GM23338 (cell line): Measurements from ENCODE around the gene KRTAP10-12. TPM values are rescaled to one million over a fixed set of nuclear protein-coding genes. Genes with fewer than 3 reads are reported as not detected.

Experiments used
- ATAC-seq: fragments of 200-7000 bp; cut with Tn5 transposase; 3 replicates; pipeline ENCODE4 v1.9.1; 2020
- DNase-seq: peaks from one replicate; pipeline ENCODE4 v3.0.0-alpha.2; 2015; ENCODE audit warnings: low spot score
- H2AFZ ChIP-seq: fragments of 200-600 bp; sonication (generic); 2 replicates; pipeline ENCODE4 v1.8.0; 2016; ENCODE audit warnings: antibody characterized with exemption, mild to moderate bottlenecking, moderate library complexity
- H3F3A ChIP-seq: fragments of 200-600 bp; sonication (generic); replicated peaks from 2 replicates; pipeline ENCODE4 v1.8.0; 2017; ENCODE audit warnings: antibody characterized with exemption, mixed run types, low read depth
- H3K27ac ChIP-seq: fragments of 200-600 bp; sonication (generic); 2 replicates; pipeline ENCODE4 v1.6.1; 2016; ENCODE audit warnings: low read depth
- H3K27me3 ChIP-seq: fragments of 200-600 bp; sonication (generic); 2 replicates; pipeline ENCODE4 v1.8.0; 2016; ENCODE audit warnings: mild to moderate bottlenecking, mixed run types, moderate library complexity; ENCODE audit not compliant: insufficient read depth
- H3K36me3 ChIP-seq: fragments of 200-600 bp; sonication (generic); 2 replicates; pipeline ENCODE4 v1.8.0; 2016; ENCODE audit warnings: mild to moderate bottlenecking; ENCODE audit not compliant: insufficient read depth
- H3K4me1 ChIP-seq: fragments of 200-600 bp; sonication (generic); 2 replicates; pipeline ENCODE4 v1.8.0; 2016; ENCODE audit warnings: mild to moderate bottlenecking, moderate library complexity; ENCODE audit not compliant: insufficient read depth
- H3K4me2 ChIP-seq: fragments of 200-600 bp; sonication (generic); 2 replicates; pipeline ENCODE4 v1.7.1; 2017; ENCODE audit warnings: mixed run types
- H3K4me3 ChIP-seq: fragments of 200-600 bp; sonication (generic); 2 replicates; pipeline ENCODE4 v1.6.1; 2016; ENCODE audit warnings: mixed run types
- H3K79me2 ChIP-seq: fragments of 200-600 bp; sonication (generic); replicated peaks from 2 replicates; pipeline ENCODE4 v1.8.0; 2017; ENCODE audit warnings: mild to moderate bottlenecking; ENCODE audit not compliant: insufficient read depth
- H3K9me2 ChIP-seq: fragments of 200-600 bp; sonication (generic); 2 replicates; pipeline ENCODE4 v1.8.0; 2017; ENCODE audit not compliant: insufficient read depth
- H4K20me1 ChIP-seq: fragments of 200-600 bp; sonication (generic); replicated peaks from 2 replicates; pipeline ENCODE4 v1.8.0; 2017; ENCODE audit warnings: mild to moderate bottlenecking; ENCODE audit not compliant: insufficient read depth
- H3K27ac Mint-ChIP-seq: 2 replicates; pipeline ENCODE4 v1.8.0; 2020; ENCODE audit warnings: inconsistent platforms, mild to moderate bottlenecking, moderate library complexity, mixed read lengths
- H3K27me3 Mint-ChIP-seq: 3 replicates; pipeline ENCODE4 v1.8.0; 2022; ENCODE audit warnings: low read depth, mild to moderate bottlenecking, moderate library complexity, mixed read lengths, inconsistent platforms; ENCODE audit not compliant: insufficient read depth, poor library complexity
- H3K36me3 Mint-ChIP-seq: 3 replicates; pipeline ENCODE4 v1.8.0; 2021; ENCODE audit warnings: low read depth, mild to moderate bottlenecking, inconsistent platforms, moderate library complexity, mixed read lengths
- H3K4me1 Mint-ChIP-seq: 3 replicates; pipeline ENCODE4 v1.8.0; 2020; ENCODE audit warnings: mild to moderate bottlenecking, inconsistent platforms, mixed read lengths
- H3K4me3 Mint-ChIP-seq: 3 replicates; pipeline ENCODE4 v1.8.0; 2021; ENCODE audit warnings: moderate library complexity, mild to moderate bottlenecking, inconsistent platforms, mixed read lengths
- H3K9me3 Mint-ChIP-seq: 3 replicates; pipeline ENCODE4 v1.8.0; 2020; ENCODE audit warnings: moderate library complexity, mild to moderate bottlenecking, inconsistent platforms, mixed read lengths
- CREB1 ChIP-seq: fragments of 250-450 bp; sonication (Bioruptor Pico); IDR thresholded peaks from 2 replicates; pipeline ENCODE4 v1.5.0; 2020; ENCODE audit warnings: low read depth, mild to moderate bottlenecking, moderate library complexity
- EZH2 ChIP-seq: fragments of 200-600 bp; sonication (generic); IDR thresholded peaks from one replicate; pipeline ENCODE4 v1.8.0; 2017; ENCODE audit warnings: antibody characterized with exemption, mild to moderate bottlenecking, low read depth; ENCODE audit not compliant: unreplicated experiment
- EZH2phosphoT487 ChIP-seq: fragments of 200-600 bp; sonication (generic); IDR thresholded peaks from one replicate; pipeline ENCODE4 v1.8.1; 2018; ENCODE audit warnings: antibody characterized with exemption; ENCODE audit not compliant: unreplicated experiment
- JUNB ChIP-seq: IDR thresholded peaks from one replicate; pipeline ENCODE4 v1.6.1; 2016; ENCODE audit warnings: antibody characterized with exemption; ENCODE audit not compliant: unreplicated experiment
- NANOG ChIP-seq: IDR thresholded peaks from 2 replicates; pipeline ENCODE4 v1.6.1; 2016; ENCODE audit warnings: antibody characterized with exemption, borderline replicate concordance
- POLR2AphosphoS5 ChIP-seq: IDR thresholded peaks from 2 replicates; pipeline ENCODE4 v1.6.1; 2016; ENCODE audit warnings: antibody characterized with exemption, low read depth
- STAT1 ChIP-seq: IDR thresholded peaks from one replicate; pipeline ENCODE4 v1.6.1; 2016; ENCODE audit warnings: antibody characterized with exemption; ENCODE audit not compliant: unreplicated experiment
- ZNF114 ChIP-seq: fragments of 250-450 bp; sonication (Bioruptor Pico); IDR thresholded peaks from 2 replicates; pipeline ENCODE4 v1.5.0; 2020; ENCODE audit warnings: mild to moderate bottlenecking, moderate library complexity
- ZNF331 ChIP-seq: fragments of 250-450 bp; sonication (Bioruptor Pico); IDR thresholded peaks from 2 replicates; pipeline ENCODE4 v1.5.0; 2020; ENCODE audit warnings: low read depth, mild to moderate bottlenecking, moderate library complexity
- polyA plus RNA-seq: library from polyadenylated mRNA; unstranded; fragments of >200 nt; fragmentation: Nextera tagmentation; extraction: Ambion mirVana; gene quantifications from 2 replicates; pipeline ENCODE4 v1.2.1, GENCODE V29; 2016
- total RNA-seq: library from RNA; depleted of rRNA; stranded (reverse); fragments of >200 nt; shearing (Covaris generic); gene quantifications from 2 replicates; pipeline ENCODE4 v1.2.3, GENCODE V29; 2014
- TF ChIP-seq, protein P1 (sequence below), 2 experiments: fragments of 200-600 bp in 1 of 2; sonication (generic) in 1 of 2; conservative IDR thresholded peaks; 2 replicates each; pipeline versions ENCODE4 v1.5.1 to v1.6.1; 2016 to 2017; ENCODE audit warnings: antibody characterized with exemption in 2 of 2, low read depth in 2 of 2, mild to moderate bottlenecking in 2 of 2, moderate library complexity in 1 of 2
- TF ChIP-seq, protein P2 (sequence below): IDR thresholded peaks from 2 replicates; pipeline ENCODE4 v1.6.1; 2016; ENCODE audit warnings: antibody characterized with exemption
- TF ChIP-seq, protein P3 (sequence below): fragments of 250-450 bp; sonication (Bioruptor Pico); IDR thresholded peaks from 2 replicates; pipeline ENCODE4 v1.5.0; 2020; ENCODE audit warnings: mild to moderate bottlenecking, moderate library complexity
- TF ChIP-seq, protein P4 (sequence below): IDR thresholded peaks from one replicate; pipeline ENCODE4 v1.6.1; 2018; ENCODE audit warnings: antibody characterized with exemption; ENCODE audit not compliant: unreplicated experiment

Gene KRTAP10-12
- total and polyA plus RNA-seq, 2 experiments from 2014 or later, result not detected

DNA sequence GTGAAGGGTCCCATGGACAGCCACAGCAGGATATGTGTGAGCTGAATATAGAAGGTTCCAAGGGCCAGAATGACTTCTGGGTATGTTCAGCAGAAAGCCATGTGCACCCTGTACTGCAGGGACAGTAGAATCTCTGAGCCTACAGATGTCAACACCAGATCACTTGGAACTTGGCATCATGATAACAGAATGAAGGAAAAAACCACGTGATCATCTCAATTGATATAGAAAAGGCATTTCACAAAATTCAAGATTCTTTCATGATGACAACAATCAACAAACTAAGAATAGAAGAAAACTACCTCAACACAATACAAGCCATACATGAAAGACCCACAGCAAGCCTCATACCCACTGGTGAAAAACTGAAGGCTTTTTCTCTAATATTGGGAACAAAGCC is 29.4 kb upstream of the KRTAP10-12 start:
- H3K4me1 ChIP-seq, result no peaks in the 10 kb centered on the region

More for the DNA sequence above, 29.4 kb upstream of the KRTAP10-12 start:
- H3K27me3 Mint-ChIP-seq, result peaks cover 1% of the 10 kb centered on the region
- Histone ChIP-seq H3K36me3 (no peaks in the 10 kb centered on the region), H4K20me1 (no peaks in the 10 kb centered on the region), H3K27ac (no peak overlapping the region), H3K4me2 (no peak overlapping the region), H2AFZ (no peak overlapping the region), H3K9me2 (no peaks in the 10 kb centered on the region), H3K27me3 (no peaks in the 10 kb centered on the region), H3K4me3 (no peak overlapping the region), H3F3A (no peaks in the 10 kb centered on the region), H3K79me2 (no peaks in the 10 kb centered on the region)
- no peak overlapping the region for H3K27ac Mint-ChIP-seq
- no peaks in the 10 kb centered on the region; the same call in 2 of the 3 replicates for H3K4me1 Mint-ChIP-seq
- H3K9me3 Mint-ChIP-seq, result peaks cover 47% of the 10 kb centered on the region
- no peak overlapping the region for H3K4me3 Mint-ChIP-seq
- no peak for DNase-seq
- no peak for ATAC-seq
- TF ChIP-seq EZH2phosphoT487, result no peak
- TF ChIP-seq STAT1, result no peak
- TF ChIP-seq NANOG, result no peak
- no peak for TF ChIP-seq POLR2AphosphoS5
- no peak for TF ChIP-seq ZNF331 (CRISPR knock-in tag)
- no peak for TF ChIP-seq ZNF114
- TF ChIP-seq, protein P1, sequence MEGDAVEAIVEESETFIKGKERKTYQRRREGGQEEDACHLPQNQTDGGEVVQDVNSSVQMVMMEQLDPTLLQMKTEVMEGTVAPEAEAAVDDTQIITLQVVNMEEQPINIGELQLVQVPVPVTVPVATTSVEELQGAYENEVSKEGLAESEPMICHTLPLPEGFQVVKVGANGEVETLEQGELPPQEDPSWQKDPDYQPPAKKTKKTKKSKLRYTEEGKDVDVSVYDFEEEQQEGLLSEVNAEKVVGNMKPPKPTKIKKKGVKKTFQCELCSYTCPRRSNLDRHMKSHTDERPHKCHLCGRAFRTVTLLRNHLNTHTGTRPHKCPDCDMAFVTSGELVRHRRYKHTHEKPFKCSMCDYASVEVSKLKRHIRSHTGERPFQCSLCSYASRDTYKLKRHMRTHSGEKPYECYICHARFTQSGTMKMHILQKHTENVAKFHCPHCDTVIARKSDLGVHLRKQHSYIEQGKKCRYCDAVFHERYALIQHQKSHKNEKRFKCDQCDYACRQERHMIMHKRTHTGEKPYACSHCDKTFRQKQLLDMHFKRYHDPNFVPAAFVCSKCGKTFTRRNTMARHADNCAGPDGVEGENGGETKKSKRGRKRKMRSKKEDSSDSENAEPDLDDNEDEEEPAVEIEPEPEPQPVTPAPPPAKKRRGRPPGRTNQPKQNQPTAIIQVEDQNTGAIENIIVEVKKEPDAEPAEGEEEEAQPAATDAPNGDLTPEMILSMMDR (conservative IDR thresholded peaks at IDR 0.05; ENCODE audit: low read depth in 2 of 2), result no peak
- no peak for TF ChIP-seq EZH2
- TF ChIP-seq, protein P2, sequence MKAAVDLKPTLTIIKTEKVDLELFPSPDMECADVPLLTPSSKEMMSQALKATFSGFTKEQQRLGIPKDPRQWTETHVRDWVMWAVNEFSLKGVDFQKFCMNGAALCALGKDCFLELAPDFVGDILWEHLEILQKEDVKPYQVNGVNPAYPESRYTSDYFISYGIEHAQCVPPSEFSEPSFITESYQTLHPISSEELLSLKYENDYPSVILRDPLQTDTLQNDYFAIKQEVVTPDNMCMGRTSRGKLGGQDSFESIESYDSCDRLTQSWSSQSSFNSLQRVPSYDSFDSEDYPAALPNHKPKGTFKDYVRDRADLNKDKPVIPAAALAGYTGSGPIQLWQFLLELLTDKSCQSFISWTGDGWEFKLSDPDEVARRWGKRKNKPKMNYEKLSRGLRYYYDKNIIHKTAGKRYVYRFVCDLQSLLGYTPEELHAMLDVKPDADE, result no peak
- TF ChIP-seq, protein P3, sequence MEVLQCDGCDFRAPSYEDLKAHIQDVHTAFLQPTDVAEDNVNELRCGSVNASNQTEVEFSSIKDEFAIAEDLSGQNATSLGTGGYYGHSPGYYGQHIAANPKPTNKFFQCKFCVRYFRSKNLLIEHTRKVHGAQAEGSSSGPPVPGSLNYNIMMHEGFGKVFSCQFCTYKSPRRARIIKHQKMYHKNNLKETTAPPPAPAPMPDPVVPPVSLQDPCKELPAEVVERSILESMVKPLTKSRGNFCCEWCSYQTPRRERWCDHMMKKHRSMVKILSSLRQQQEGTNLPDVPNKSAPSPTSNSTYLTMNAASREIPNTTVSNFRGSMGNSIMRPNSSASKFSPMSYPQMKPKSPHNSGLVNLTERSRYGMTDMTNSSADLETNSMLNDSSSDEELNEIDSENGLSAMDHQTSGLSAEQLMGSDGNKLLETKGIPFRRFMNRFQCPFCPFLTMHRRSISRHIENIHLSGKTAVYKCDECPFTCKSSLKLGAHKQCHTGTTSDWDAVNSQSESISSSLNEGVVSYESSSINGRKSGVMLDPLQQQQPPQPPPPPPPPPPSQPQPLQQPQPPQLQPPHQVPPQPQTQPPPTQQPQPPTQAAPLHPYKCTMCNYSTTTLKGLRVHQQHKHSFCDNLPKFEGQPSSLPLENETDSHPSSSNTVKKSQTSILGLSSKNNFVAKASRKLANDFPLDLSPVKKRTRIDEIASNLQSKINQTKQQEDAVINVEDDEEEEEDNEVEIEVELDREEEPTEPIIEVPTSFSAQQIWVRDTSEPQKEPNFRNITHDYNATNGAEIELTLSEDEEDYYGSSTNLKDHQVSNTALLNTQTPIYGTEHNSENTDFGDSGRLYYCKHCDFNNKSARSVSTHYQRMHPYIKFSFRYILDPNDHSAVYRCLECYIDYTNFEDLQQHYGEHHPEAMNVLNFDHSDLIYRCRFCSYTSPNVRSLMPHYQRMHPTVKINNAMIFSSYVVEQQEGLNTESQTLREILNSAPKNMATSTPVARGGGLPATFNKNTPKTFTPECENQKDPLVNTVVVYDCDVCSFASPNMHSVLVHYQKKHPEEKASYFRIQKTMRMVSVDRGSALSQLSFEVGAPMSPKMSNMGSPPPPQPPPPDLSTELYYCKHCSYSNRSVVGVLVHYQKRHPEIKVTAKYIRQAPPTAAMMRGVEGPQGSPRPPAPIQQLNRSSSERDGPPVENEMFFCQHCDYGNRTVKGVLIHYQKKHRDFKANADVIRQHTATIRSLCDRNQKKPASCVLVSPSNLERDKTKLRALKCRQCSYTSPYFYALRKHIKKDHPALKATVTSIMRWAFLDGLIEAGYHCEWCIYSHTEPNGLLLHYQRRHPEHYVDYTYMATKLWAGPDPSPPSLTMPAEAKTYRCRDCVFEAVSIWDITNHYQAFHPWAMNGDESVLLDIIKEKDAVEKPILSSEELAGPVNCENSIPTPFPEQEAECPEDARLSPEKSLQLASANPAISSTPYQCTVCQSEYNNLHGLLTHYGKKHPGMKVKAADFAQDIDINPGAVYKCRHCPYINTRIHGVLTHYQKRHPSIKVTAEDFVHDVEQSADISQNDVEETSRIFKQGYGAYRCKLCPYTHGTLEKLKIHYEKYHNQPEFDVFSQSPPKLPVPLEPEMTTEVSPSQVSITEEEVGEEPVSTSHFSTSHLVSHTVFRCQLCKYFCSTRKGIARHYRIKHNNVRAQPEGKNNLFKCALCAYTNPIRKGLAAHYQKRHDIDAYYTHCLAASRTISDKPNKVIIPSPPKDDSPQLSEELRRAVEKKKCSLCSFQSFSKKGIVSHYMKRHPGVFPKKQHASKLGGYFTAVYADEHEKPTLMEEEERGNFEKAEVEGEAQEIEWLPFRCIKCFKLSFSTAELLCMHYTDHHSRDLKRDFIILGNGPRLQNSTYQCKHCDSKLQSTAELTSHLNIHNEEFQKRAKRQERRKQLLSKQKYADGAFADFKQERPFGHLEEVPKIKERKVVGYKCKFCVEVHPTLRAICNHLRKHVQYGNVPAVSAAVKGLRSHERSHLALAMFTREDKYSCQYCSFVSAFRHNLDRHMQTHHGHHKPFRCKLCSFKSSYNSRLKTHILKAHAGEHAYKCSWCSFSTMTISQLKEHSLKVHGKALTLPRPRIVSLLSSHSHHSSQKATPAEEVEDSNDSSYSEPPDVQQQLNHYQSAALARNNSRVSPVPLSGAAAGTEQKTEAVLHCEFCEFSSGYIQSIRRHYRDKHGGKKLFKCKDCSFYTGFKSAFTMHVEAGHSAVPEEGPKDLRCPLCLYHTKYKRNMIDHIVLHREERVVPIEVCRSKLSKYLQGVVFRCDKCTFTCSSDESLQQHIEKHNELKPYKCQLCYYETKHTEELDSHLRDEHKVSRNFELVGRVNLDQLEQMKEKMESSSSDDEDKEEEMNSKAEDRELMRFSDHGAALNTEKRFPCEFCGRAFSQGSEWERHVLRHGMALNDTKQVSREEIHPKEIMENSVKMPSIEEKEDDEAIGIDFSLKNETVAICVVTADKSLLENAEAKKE (CRISPR knock-in tag), result no peak
- TF ChIP-seq, protein P4, sequence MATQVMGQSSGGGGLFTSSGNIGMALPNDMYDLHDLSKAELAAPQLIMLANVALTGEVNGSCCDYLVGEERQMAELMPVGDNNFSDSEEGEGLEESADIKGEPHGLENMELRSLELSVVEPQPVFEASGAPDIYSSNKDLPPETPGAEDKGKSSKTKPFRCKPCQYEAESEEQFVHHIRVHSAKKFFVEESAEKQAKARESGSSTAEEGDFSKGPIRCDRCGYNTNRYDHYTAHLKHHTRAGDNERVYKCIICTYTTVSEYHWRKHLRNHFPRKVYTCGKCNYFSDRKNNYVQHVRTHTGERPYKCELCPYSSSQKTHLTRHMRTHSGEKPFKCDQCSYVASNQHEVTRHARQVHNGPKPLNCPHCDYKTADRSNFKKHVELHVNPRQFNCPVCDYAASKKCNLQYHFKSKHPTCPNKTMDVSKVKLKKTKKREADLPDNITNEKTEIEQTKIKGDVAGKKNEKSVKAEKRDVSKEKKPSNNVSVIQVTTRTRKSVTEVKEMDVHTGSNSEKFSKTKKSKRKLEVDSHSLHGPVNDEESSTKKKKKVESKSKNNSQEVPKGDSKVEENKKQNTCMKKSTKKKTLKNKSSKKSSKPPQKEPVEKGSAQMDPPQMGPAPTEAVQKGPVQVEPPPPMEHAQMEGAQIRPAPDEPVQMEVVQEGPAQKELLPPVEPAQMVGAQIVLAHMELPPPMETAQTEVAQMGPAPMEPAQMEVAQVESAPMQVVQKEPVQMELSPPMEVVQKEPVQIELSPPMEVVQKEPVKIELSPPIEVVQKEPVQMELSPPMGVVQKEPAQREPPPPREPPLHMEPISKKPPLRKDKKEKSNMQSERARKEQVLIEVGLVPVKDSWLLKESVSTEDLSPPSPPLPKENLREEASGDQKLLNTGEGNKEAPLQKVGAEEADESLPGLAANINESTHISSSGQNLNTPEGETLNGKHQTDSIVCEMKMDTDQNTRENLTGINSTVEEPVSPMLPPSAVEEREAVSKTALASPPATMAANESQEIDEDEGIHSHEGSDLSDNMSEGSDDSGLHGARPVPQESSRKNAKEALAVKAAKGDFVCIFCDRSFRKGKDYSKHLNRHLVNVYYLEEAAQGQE, result no peak
- no peak for TF ChIP-seq JUNB
- no peak for TF ChIP-seq CREB1 (CRISPR knock-in tag)
- peaks cover 12% of the 10 kb centered on the region for H3K36me3 Mint-ChIP-seq
